Stimulated activated CD4-positive, alpha-beta T cell treated with anti-CD3 and anti-CD28 coated beads, Interleukin-1b, Interleukin-23, amount 100 ng/mL, for 1 hour (primary cell): Measurements from ENCODE around the gene ALX4.

Experiments
- DNase-seq, 2 donors: peaks; one replicate each; pipeline ENCODE4 v3.0.0-alpha.2; 2020; ENCODE audit warnings: low read depth in 2 of 2

The ALX4 gene

GRCh38 chr11:44300844-44301563 is 8.9 kb downstream of the ALX4 start:
- no peak for DNase-seq

- DNase-seq, result no peak
Measured at GRCh38 chr11:44298862-44299261, 11.1 kb downstream of the ALX4 start.

DNA sequence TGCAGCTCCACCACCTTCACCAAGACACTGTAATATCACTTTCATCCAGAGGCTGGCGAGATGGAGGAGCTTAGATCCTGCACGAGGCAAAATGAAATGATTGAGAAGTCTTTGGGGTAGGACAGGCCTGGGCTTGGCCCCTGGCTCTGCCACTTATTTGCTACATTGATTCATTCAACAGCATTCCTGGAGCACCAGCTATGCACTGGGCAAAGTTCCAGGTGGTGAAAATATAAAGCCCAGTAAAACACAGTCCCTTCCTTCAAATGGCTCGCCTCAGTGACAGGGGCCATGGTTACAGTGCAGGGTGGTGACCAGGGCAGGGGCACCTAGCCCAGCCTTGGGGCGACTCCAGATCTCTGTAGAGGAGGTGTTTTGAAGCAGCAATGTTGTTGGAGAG is 19.7 kb downstream of the ALX4 start:
- no peak for DNase-seq

- no peak for DNase-seq
Measured at GRCh38 chr11:44288133-44288526, 21.8 kb downstream of the ALX4 start.

- DNase-seq, result no peak
Measured at GRCh38 chr11:44286911-44287310, 23.0 kb downstream of the ALX4 start.

- DNase-seq, result peak; percentile 7 to 38
Measured at GRCh38 chr11:44286268-44286880, 23.6 kb downstream of the ALX4 start.

DNA sequence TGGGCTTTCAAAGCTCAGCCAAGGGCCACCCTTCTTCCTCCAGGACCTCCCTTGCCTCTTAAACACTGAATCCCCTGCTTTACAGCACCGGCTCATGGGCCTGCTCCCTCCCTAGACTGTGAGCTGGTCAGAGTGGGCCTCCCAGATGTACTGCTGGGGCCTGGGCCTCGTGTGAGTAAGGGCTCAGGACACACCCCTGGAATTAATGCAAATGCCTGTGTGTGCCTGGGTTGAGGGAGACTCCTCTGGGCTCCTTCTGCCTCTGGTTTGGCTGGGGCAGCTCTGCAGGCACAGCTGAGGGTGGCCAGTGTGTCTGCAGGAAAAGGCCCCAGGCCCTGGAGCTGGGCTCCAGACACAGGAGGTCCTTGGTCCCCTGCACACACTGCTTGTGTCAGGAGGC is 24.2 kb downstream of the ALX4 start:
- DNase-seq, result no peak

DNA sequence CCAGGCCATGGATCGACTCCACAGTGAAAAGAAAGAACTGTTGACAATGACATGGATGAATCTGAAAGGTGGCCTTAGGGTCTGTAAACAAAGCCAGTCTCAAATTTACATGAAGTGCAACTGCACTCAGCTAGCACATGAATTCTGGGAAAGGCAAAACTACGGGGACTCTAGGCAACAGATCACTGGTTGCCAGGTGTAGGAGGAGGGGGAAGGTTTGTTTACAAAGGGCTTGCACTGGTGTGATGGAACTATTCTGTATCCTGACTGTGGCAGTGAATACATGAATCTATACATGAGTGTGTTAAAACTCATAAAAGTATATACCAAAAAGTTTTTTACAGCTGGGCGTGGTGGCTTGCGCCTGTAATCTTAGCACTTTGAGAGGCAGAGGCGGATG is 27.3 kb downstream of the ALX4 start:
- no peak for DNase-seq

- no peak for DNase-seq
Measured at GRCh38 chr11:44281151-44281550, 28.8 kb downstream of the ALX4 start.

- no peak for DNase-seq
Measured at GRCh38 chr11:44280257-44280656, 29.7 kb downstream of the ALX4 start.

DNA sequence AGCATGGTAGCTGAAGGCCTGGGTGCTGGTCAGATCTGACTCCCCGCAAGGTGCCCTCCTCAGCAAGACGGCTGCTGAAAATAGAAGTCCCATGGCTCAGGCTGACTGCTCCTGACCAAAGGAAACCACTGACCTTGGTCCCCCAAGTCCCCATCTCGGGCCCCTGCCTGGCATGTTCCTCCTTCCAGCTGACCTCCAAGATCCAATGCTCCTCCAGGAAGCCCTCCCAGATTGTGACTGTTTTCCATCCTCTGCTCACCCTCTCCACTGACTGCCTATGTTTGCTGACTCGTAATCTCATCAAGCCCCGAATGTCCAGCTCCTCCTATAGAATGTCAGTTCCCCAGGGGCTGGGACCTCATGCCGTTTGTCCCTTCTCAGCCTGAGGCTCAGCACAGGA is 30.5 kb downstream of the ALX4 start:
- DNase-seq, result no peak

GRCh38 chr11:44277196-44278090 is 32.5 kb downstream of the ALX4 start:
- no peak for DNase-seq

DNA sequence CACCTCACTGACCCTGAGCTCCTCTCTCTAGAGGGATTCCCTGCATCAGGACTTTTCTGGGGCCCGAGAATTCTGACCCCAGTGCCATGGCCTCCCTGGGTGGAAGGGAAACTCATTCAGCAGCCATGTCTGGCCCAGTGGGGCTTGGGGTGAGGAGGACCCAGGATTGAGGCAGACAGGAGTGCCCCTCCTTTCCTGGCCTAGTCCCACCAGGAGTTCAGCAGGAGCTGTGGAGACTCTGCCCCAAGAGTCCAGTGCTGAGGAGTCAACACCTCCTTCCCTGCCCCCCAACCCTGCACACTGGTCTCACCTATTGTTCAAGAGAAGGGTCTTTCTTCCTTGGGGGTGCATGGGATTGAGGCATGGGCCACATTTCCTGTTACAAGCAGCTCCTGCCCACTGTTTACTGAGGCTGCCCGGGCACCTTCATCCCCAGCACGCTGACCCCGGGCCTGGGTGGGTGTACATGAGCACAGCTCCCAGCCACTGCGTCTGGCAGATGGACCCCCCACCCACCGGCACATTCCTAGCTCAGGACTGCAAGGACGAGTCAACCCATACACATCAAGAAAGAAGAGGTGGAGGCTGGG is 33.9 kb downstream of the ALX4 start:
- no peak for DNase-seq

DNA sequence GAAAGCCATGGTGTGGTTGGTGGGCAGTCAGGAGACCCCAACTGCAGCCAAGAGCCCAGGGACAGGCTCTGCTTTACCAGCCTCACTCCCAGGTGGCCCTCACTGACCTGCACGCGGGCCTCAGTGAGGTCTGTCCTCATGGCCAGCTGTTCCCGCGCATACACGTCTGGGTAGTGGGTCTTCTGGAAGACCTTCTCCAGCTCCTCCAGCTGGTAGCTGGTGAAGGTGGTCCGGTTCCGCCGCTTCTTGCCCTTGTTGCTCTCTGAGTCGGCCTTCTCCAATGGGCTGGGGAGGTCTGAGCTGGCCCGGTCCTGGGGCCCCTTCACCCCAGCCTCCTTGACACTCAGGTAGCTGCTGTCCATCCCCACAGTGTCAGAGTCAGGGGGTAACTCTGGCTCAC is 34.7 kb downstream of the ALX4 start:
- DNase-seq, result no peak

DNA sequence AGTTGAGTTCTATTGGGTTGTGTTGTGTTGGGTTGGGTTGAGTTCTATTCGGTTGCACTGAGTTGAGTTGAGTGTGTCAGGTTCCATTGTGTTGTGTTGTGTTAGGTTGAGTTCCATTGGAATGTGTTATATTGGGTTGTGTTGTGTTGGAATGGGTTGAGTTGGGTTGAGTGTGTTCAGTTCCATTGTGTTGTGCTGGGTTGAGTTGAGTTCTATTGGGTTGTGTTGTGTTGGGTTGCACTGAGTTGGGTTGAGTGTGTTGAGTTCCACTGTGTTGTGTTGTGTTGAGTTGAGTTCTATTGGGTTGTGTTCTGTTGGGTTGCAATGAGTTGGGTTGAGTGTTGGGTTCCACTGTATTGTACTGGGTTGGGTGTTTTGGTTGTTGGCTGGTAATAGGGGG is 35.5 kb downstream of the ALX4 start:
- DNase-seq, result no peak

- no peak for DNase-seq
Measured at GRCh38 chr11:44271286-44271685, 38.7 kb downstream of the ALX4 start.

DNA sequence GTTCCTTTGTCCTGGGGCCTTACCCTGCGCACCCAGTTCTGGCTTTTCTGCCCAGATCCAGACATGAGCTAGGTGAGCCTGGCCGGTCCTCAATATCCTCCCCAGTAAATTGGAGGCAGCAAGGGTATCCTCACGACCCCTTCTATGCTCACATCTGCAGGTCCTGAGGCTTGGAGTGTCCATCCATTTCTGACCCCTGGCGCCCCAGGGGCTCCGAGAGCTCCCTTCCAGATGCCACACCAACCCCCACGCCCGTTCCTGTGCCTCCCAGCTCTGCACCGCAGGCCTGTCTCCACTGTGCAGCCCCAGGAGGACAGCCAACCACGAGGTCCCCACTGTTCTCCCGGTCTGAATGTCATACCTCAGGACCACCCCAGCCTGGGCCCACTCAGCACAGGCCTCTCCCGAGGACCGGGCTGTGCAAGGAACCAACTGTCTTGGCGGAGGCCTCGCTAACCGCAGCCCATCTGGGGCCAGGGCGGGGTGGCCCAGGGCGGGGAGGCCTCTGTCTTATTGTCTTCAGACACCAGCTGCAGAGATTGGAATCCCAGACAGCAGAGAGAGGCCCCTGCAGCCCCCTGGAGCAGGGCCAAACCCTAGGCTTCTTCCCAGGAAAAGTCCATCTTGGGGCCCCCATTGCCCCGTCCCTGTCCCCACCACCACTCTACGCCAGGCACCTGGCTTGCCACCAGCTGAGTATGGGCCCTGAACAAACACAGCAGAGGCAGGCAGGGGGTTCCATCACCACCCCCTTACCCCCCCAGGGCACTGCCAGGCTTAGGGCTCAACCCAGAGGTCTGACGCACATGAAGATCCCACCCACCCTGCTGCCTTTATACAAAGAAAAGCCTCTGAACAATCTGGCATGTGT is 39.3 kb downstream of the ALX4 start:
- no peak for DNase-seq

- no peak for DNase-seq
Measured at GRCh38 chr11:44269369-44270351, 40.3 kb downstream of the ALX4 start.

GRCh38 chr11:44268614-44269080 is 41.3 kb downstream of the ALX4 start:
- no peak for DNase-seq
